Glomerular visceral epithelial cell (primary cell): ENCODE results near the gene PSMB5.
A peak's percentile ranks its signal among the peaks of the same experiment; 100 is the strongest.
"Not testable (repeated sequence)": the region's sequence is repeated elsewhere in the genome, so short reads cannot be mapped to it uniquely, and the experiment has no call there.

ENCODE experiments used
- DNase-seq: peaks from one replicate; pipeline ENCODE4 v3.0.0-alpha.2; 2016; ENCODE audit errors: extremely low spot score

PSMB5 gene

GRCh38 chr14:23015618-23016017, 19.1 kb downstream of the PSMB5 start:
- no peak for DNase-seq

GRCh38 chr14:23013749-23014054, 21.0 kb downstream of the PSMB5 start:
- not testable (repeated sequence) for DNase-seq

- DNase-seq, result no peak
Measured at GRCh38 chr14:23013054-23013748, 21.5 kb downstream of the PSMB5 start.

- peak; percentile 68 for DNase-seq
Measured at GRCh38 chr14:23009939-23010726, 24.6 kb downstream of the PSMB5 start, which contains the start of gene C14orf93. Gene C14orf93 (minus strand): TSS chr14:23010143. CDS start chr14:22999023, 11,120 bp downstream.

GRCh38 chr14:23009483-23009938, 25.2 kb downstream of the PSMB5 start:
- DNase-seq, result no peak

GRCh38 chr14:23008831-23009230, 25.9 kb downstream of the PSMB5 start:
- DNase-seq, result no peak

- DNase-seq, result peak; percentile 98
Measured at GRCh38 chr14:23006544-23007419, 27.9 kb downstream of the PSMB5 start.

- DNase-seq, result no peak
Measured at GRCh38 chr14:23006188-23006534, 28.5 kb downstream of the PSMB5 start.

GRCh38 chr14:23005451-23006187, 29.1 kb downstream of the PSMB5 start:
- DNase-seq, result no peak

- DNase-seq, result not testable (repeated sequence)
Measured at GRCh38 chr14:23004274-23004673, 30.4 kb downstream of the PSMB5 start.

- no peak for DNase-seq
Measured at GRCh38 chr14:23002592-23002991, 32.1 kb downstream of the PSMB5 start.

GRCh38 chr14:23000860-23001259, 33.8 kb downstream of the PSMB5 start:
- DNase-seq, result no peak

- DNase-seq, result no peak
Measured at GRCh38 chr14:22998329-22999012, 36.2 kb downstream of the PSMB5 start.

- DNase-seq, result no peak
Measured at GRCh38 chr14:22997676-22998323, 36.9 kb downstream of the PSMB5 start.

GRCh38 chr14:22996768-22997654, 37.7 kb downstream of the PSMB5 start:
- DNase-seq, result no peak

- DNase-seq, result no peak
Measured at GRCh38 chr14:22995889-22996625, 38.6 kb downstream of the PSMB5 start.

GRCh38 chr14:22994762-22995275, 39.9 kb downstream of the PSMB5 start:
- DNase-seq, result peak; percentile 56

- DNase-seq, result no peak
Measured at GRCh38 chr14:22993517-22993916, 41.2 kb downstream of the PSMB5 start.
